Pancreas (tissue), 10 donors: Measurements from ENCODE around the gene CDKAL1. TPM values are rescaled to one million over a fixed set of nuclear protein-coding genes. Genes with fewer than 3 reads are reported as not detected.

ENCODE experiments used
- ATAC-seq, 4 donors: fragments of 200-7000 bp; cut with Tn5 transposase; one replicate each; pipeline versions ENCODE4 v1.8.0 to v1.9.1; 2020; ENCODE audit warnings: mild to moderate bottlenecking in 4 of 4, moderate library complexity in 4 of 4
- DNase-seq, 6 donors: peaks; one replicate each; pipeline ENCODE4 v3.0.0-alpha.2; 2020
- FAIRE-seq: peaks from 2 replicates; lab custom pipeline; 2012; peaks lifted over from hg19 to GRCh38; lab: Jason Lieb, UNC
- H3K27ac ChIP-seq, 4 donors: fragments of 200-600 bp; sonication (generic); 1 replicate in 3 of 4; 2 replicates in 1 of 4; pipeline versions ENCODE4 v1.5.0 to v1.8.0; 2020
- H3K27me3 ChIP-seq, 4 donors: fragments of 200-600 bp; one replicate each; pipeline ENCODE4 v1.8.0; 2021
- H3K36me3 ChIP-seq, 3 donors: fragments of 200-600 bp; sonication (generic) in 1 of 3; one replicate each; pipeline versions ENCODE4 v1.5.0 to v1.8.0; 2020 to 2021
- H3K4me1 ChIP-seq, 3 donors: fragments of 200-600 bp; one replicate each; pipeline ENCODE4 v1.8.0; 2021
- H3K4me3 ChIP-seq, 4 donors: fragments of 200-600 bp; sonication (generic) in 2 of 4; one replicate each; pipeline versions ENCODE4 v1.5.0 to v1.8.0; 2020 to 2021
- H3K9me3 ChIP-seq, 4 donors: fragments of 200-600 bp; one replicate each; pipeline ENCODE4 v1.8.0; 2021
- CTCF ChIP-seq, 4 donors: fragments of 200-600 bp; sonication (generic) in 3 of 4; IDR thresholded peaks; one replicate each; pipeline versions ENCODE4 v1.5.0 to v1.8.0; 2021; ENCODE audit warnings: antibody characterized with exemption in 4 of 4
- WGBS, 2 donors: extraction: QIAGEN DNeasy Blood & Tissue Kit; methylation state at CpG; one replicate each; pipeline ENCODE4 v1.1.7; 2013; 5-methylcytosine and 5-hydroxymethylcytosine counted together
- intact Hi-C, 3 donors: fragments of 100-400 bp; cut with DNase I; formaldehyde crosslinking; loops; one replicate each; pipeline versions ENCODE4 v1.11.1 to v1.14.2; 2022
- polyA plus RNA-seq, 2 donors: library from polyadenylated mRNA; stranded (reverse); fragments of 200-250 nt; gene quantifications; one replicate each; pipeline ENCODE4 v1.2.3, GENCODE V29; 2013
- total RNA-seq, 6 donors: library from RNA; stranded (reverse); fragmentation: NEBNext Ultra II Directional in 4 of 6; extraction: Animal tissue kit (Norgen Biotek cat#: 25700) in 4 of 6; gene quantifications; one replicate each; pipeline versions ENCODE4 v1.2.1 to v1.2.4, GENCODE V29; 2021 to 2023
- donor health status: healthy with polysubstance abuse.
- donor health status: DM: no; HTN: no; CAD: no; lungs with moderate emphysema.
- donor health status: DM: no; HTN: no; CAD: no.
- donor health status: control.
- donor health status: control.
- donor health status: Bipolar disorder and iron deficiency.
- donor health status: DM: yes; HTN: yes; CAD: no.
- donor health status: DM: no; HTN: no; CAD: no.
- donor health status: DM: no; HTN: no; CAD: no.
- donor health status: DM: yes; HTN: yes; CAD: no.

CDKAL1 gene
- total and polyA plus RNA-seq, 8 donors: 3.3 to 11.7 (median 8.2) TPM

GRCh38 chr6:20572288-20572687, 38.0 kb downstream of the CDKAL1 start:
- 47 to 49% methylated on average over 2 of the region's 2 CpGs for WGBS, 2 donors
- Histone ChIP-seq H3K4me3 (no peak overlapping the region), H3K27me3 (no peaks in the 10 kb centered on the region), H3K27ac (no peak overlapping the region), H3K4me1 (peaks cover 8 to 39% (median 33%) of the 10 kb centered on the region in 3 donors), H3K9me3 (no peaks in the 10 kb centered on the region), H3K36me3 (no peaks in the 10 kb centered on the region)
- TF ChIP-seq CTCF (IDR thresholded peaks at IDR 0.05): no peak
- no peak for ATAC-seq
- intact Hi-C loops: no loop called here
- FAIRE-seq: no peak
- DNase-seq: no peak

GRCh38 chr6:20572940-20573339, 38.7 kb downstream of the CDKAL1 start:
- H3K4me1 ChIP-seq: peaks cover 8 to 39% (median 33%) of the 10 kb centered on the region in 3 donors
- no peak for DNase-seq
- H3K27ac ChIP-seq: no peak overlapping the region
- intact Hi-C loops: no loop called here
- H3K4me3 ChIP-seq: no peak overlapping the region
- no peaks in the 10 kb centered on the region for H3K9me3 ChIP-seq
- FAIRE-seq: no peak
- H3K36me3 ChIP-seq: no peaks in the 10 kb centered on the region
- no peaks in the 10 kb centered on the region for H3K27me3 ChIP-seq
- ATAC-seq: no peak
- peak in 1 of 4 donors; percentile 2 for TF ChIP-seq CTCF (IDR thresholded peaks at IDR 0.05)
- 92 to 95% methylated on average over 1 of the region's 1 CpG for WGBS, 2 donors

GRCh38 chr6:20574355-20574754, 40.1 kb downstream of the CDKAL1 start:
- H3K27ac ChIP-seq: no peak overlapping the region
- intact Hi-C loops: no loop called here
- no peaks in the 10 kb centered on the region for H3K36me3 ChIP-seq
- DNase-seq: no peak
- peak in 1 of 4 donors; percentile 60 for ATAC-seq
- FAIRE-seq: no peak
- no peaks in the 10 kb centered on the region for H3K27me3 ChIP-seq
- no peak for TF ChIP-seq CTCF (IDR thresholded peaks at IDR 0.05)
- no peak overlapping the region for H3K4me3 ChIP-seq
- no peaks in the 10 kb centered on the region for H3K9me3 ChIP-seq
- H3K4me1 ChIP-seq: peaks cover 8 to 39% (median 33%) of the 10 kb centered on the region in 3 donors

GRCh38 chr6:20575125-20575524, 40.9 kb downstream of the CDKAL1 start:
- ATAC-seq (peak; percentile 80 to 94 (median 86)), DNase-seq (peak in 4 of 6 donors; percentile 45 to 87 (median 65)), FAIRE-seq (no peak)
- peaks cover 8 to 39% (median 33%) of the 10 kb centered on the region in 3 donors for H3K4me1 ChIP-seq
- no peaks in the 10 kb centered on the region for H3K36me3 ChIP-seq
- no peaks in the 10 kb centered on the region for H3K9me3 ChIP-seq
- TF ChIP-seq CTCF (IDR thresholded peaks at IDR 0.05): no peak
- H3K27me3 ChIP-seq: no peaks in the 10 kb centered on the region
- no peak overlapping the region for H3K27ac ChIP-seq
- H3K4me3 ChIP-seq: no peak overlapping the region
- 13 to 28% methylated on average over 1 of the region's 1 CpG for WGBS, 2 donors
- intact Hi-C loops: no loop called here

- TF ChIP-seq CTCF (IDR thresholded peaks at IDR 0.05): no peak
- H3K27me3 ChIP-seq: no peaks in the 10 kb centered on the region
- peak; percentile 30 to 47 (median 40) for ATAC-seq
- H3K4me1 ChIP-seq: peaks cover 8 to 39% (median 33%) of the 10 kb centered on the region in 3 donors
- no peaks in the 10 kb centered on the region for H3K36me3 ChIP-seq
- no peak overlapping the region for H3K27ac ChIP-seq
- intact Hi-C loops: no loop called here
- 66 to 72% methylated on average over 4 of the region's 4 CpGs for WGBS, 2 donors
- H3K4me3 ChIP-seq: no peak overlapping the region
- no peak for FAIRE-seq
- no peaks in the 10 kb centered on the region for H3K9me3 ChIP-seq
- DNase-seq: no peak
These were observed 41.6 kb downstream of the CDKAL1 start for GRCh38 chr6:20575704-20576451.
